ENCODE measurements around the gene CASQ2. TPM values are rescaled to one million over a fixed set of nuclear protein-coding genes. Genes with fewer than 3 reads are reported as not detected.

CASQ2 gene
- total and polyA plus RNA-seq, 12 donors, result 0.14 to 4.1 (median 0.34) TPM; not detected in 2

- intact Hi-C loops (cut with DNase I), result no loop called here
- WGBS, 4 donors, result 80 to 100% (median 94%) methylated on average over 1 of the region's 1 CpG
- Histone ChIP-seq H3K27ac (no peak overlapping the region), H3K4me1 (replicated peaks in 1 of 2) (peaks cover 7 to 11% of the 10 kb centered on the region in 2 donors), H3K9me3 (replicated peaks in 1 of 3) (no peaks in the 10 kb centered on the region), H3K36me3 (replicated peaks in 1 of 2) (no peaks in the 10 kb centered on the region), H3K27me3 (no peaks in the 10 kb centered on the region), H3K4me3 (no peak overlapping the region)
- no peak for DNase-seq
- TF ChIP-seq POLR2A (IDR thresholded peaks at IDR 0.05), result no peak
- no peak for TF ChIP-seq CTCF (IDR thresholded peaks at IDR 0.05)
These were observed 99.9 kb downstream of the CASQ2 start for GRCh38 chr1:115668579-115668978.

DNA sequence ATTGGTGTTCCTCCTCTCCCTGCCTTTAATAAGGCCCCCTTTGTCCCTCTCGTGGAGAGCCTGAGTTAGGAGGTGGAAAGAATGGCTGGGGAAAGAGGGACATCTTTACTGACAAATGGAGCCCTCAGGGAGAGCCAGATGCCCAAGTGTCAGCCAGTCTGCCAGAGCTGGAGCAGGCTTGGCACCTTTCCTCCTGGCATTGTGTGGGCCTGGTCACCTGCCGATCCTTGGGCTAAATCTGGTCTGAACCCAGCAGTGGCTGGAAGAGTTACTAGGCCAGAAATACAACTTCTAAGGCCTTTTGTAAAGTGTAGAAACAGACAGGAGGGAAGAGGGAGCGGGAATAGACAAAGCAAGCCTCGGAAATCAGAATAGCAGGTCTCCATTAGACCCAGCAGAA lies 101.8 kb downstream of the CASQ2 start:
- Histone ChIP-seq H3K9me3 (replicated peaks in 1 of 3) (no peaks in the 10 kb centered on the region), H3K36me3 (replicated peaks in 1 of 2) (no peaks in the 10 kb centered on the region), H3K27me3 (no peaks in the 10 kb centered on the region), H3K4me1 (replicated peaks in 1 of 2) (peaks cover 7 to 11% of the 10 kb centered on the region in 2 donors), H3K4me3 (no peak overlapping the region), H3K27ac (no peak overlapping the region)
- 81 to 94% (median 89%) methylated on average over 3 to 4 of the region's 4 CpGs for WGBS, 4 donors
- DNase-seq, result peak in 5 of 7 donors; percentile 30 to 71 (median 44)
- intact Hi-C loops (cut with DNase I), result no loop called here
- TF ChIP-seq POLR2A (IDR thresholded peaks at IDR 0.05) (no peak), CTCF (IDR thresholded peaks at IDR 0.05) (no peak)

DNA sequence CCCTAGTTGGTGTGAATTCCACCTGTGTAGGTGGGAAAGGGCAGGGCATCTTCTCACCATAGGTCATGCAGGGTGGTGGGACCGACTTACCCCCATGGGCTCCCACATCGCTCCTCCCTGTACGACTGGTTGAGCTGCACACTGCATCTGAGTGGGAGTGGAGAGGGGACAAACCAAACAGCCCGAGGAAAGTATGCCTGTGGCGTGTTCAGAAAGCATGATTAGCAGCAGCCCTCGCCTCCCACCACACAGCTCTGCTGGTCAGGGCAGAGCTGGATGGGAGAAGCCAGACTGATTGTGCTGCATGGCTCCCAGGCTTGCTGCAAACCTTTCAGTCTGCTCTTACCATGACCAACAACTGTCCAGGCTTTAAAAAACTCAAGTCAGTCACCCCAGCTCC lies 102.3 kb downstream of the CASQ2 start:
- Histone ChIP-seq H3K9me3 (replicated peaks in 1 of 3) (no peaks in the 10 kb centered on the region), H3K4me1 (replicated peaks in 1 of 2) (peaks cover 7 to 11% of the 10 kb centered on the region in 2 donors), H3K4me3 (no peak overlapping the region), H3K27ac (peak overlapping the region in 1 of 5 donors; percentile 3), H3K36me3 (replicated peaks in 1 of 2) (no peaks in the 10 kb centered on the region), H3K27me3 (no peaks in the 10 kb centered on the region)
- WGBS, 4 donors, result 90 to 98% (median 92%) methylated on average over 6 of the region's 6 CpGs
- DNase-seq, result no peak
- no peak for TF ChIP-seq CTCF (IDR thresholded peaks at IDR 0.05)
- no peak for TF ChIP-seq POLR2A (IDR thresholded peaks at IDR 0.05)
- intact Hi-C loops (cut with DNase I), result no loop called here

GRCh38 chr1:115665319-115666096 lies 103.0 kb downstream of the CASQ2 start:
- peaks cover 7 to 11% of the 10 kb centered on the region in 2 donors for H3K4me1 ChIP-seq (replicated peaks in 1 of 2)
- peak overlapping the region in 2 of 5 donors; percentile 3 to 6 for H3K27ac ChIP-seq
- DNase-seq, result peak in 6 of 7 donors; percentile 28 to 73 (median 62)
- no peak overlapping the region for H3K4me3 ChIP-seq
- H3K27me3 ChIP-seq, result no peaks in the 10 kb centered on the region
- H3K9me3 ChIP-seq (replicated peaks in 1 of 3), result no peaks in the 10 kb centered on the region
- 57 to 62% (median 60%) methylated on average over 6 to 7 of the region's 7 CpGs for WGBS, 4 donors
- TF ChIP-seq CTCF (IDR thresholded peaks at IDR 0.05) (no peak), POLR2A (IDR thresholded peaks at IDR 0.05) (no peak)
- intact Hi-C loops (cut with DNase I), result no loop called here
- H3K36me3 ChIP-seq (replicated peaks in 1 of 2), result peaks cover 0 to 1% of the 10 kb centered on the region in 2 donors
